Measurements from ENCODE around the gene GATA6. TPM values are rescaled to one million over a fixed set of nuclear protein-coding genes. Genes with fewer than 3 reads are reported as not detected.

Gene GATA6
- polyA plus RNA-seq, 1 of the 3 experiments (the other 2 are of a cell fraction), result not detected

DNA sequence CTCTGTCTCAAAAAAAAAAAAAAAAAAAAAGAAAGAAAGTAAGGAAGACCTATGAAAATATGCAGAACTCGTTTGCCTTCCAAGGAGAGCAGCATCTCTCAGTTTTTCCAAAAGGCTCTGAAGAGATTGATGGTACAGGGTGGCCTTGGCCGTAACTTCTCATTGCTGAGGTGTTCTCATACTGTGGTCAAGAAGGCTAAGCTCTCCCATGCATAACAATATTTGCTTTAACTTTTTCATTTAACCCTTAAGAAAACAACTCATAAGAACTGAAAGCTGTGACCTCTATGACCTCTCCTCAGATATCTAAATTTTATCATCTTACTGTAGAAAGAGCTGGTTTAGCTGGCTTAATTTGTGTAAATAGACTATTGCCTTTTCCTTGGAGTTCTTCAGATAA is 37.1 kb upstream of the GATA6 start:
- POLR2A ChIA-PET, result no interaction called here
- H3K9me2 ChIP-seq, result no peaks in the 10 kb centered on the region
- H4K20me1 ChIP-seq (ENCODE audit: insufficient read depth), result no peaks in the 10 kb centered on the region
- H3K27me3 ChIP-seq (ENCODE audit: insufficient read depth), result peaks cover 11% of the 10 kb centered on the region
- TF ChIP-seq, protein P1, sequence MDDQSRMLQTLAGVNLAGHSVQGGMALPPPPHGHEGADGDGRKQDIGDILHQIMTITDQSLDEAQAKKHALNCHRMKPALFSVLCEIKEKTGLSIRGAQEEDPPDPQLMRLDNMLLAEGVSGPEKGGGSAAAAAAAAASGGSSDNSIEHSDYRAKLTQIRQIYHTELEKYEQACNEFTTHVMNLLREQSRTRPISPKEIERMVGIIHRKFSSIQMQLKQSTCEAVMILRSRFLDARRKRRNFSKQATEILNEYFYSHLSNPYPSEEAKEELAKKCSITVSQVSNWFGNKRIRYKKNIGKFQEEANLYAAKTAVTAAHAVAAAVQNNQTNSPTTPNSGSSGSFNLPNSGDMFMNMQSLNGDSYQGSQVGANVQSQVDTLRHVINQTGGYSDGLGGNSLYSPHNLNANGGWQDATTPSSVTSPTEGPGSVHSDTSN (IDR thresholded peaks at IDR 0.05), result no peak
- TF ChIP-seq, protein P2, sequence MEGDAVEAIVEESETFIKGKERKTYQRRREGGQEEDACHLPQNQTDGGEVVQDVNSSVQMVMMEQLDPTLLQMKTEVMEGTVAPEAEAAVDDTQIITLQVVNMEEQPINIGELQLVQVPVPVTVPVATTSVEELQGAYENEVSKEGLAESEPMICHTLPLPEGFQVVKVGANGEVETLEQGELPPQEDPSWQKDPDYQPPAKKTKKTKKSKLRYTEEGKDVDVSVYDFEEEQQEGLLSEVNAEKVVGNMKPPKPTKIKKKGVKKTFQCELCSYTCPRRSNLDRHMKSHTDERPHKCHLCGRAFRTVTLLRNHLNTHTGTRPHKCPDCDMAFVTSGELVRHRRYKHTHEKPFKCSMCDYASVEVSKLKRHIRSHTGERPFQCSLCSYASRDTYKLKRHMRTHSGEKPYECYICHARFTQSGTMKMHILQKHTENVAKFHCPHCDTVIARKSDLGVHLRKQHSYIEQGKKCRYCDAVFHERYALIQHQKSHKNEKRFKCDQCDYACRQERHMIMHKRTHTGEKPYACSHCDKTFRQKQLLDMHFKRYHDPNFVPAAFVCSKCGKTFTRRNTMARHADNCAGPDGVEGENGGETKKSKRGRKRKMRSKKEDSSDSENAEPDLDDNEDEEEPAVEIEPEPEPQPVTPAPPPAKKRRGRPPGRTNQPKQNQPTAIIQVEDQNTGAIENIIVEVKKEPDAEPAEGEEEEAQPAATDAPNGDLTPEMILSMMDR (IDR thresholded peaks at IDR 0.05), result no peak
- TF ChIP-seq TEAD4 (IDR thresholded peaks at IDR 0.05; ENCODE audit: borderline replicate concordance, insufficient read depth) (no peak), NFIC (IDR thresholded peaks at IDR 0.05; ENCODE audit: borderline replicate concordance) (no peak), MEF2A (IDR thresholded peaks at IDR 0.05; ENCODE audit: borderline replicate concordance, low read depth) (no peak), SIN3A (IDR thresholded peaks at IDR 0.05; ENCODE audit: borderline replicate concordance, low read depth, low read length) (no peak), POLR2AphosphoS5 (IDR thresholded peaks at IDR 0.05; ENCODE audit: low read depth, low read length) (no peak), IRF3 (IDR thresholded peaks at IDR 0.05; ENCODE audit: low read depth, low read length) (no peak), YY1 (IDR thresholded peaks at IDR 0.05; ENCODE audit: low read depth) (no peak), FOXJ3 (CRISPR knock-in tag; IDR thresholded peaks at IDR 0.05) (no peak), FOXM1 (IDR thresholded peaks at IDR 0.05; ENCODE audit: low read depth) (no peak), RXRA (IDR thresholded peaks at IDR 0.05; ENCODE audit: borderline replicate concordance, low read depth) (no peak), RCOR1 (IDR thresholded peaks at IDR 0.05; ENCODE audit: low read length) (no peak), GABPA (IDR thresholded peaks at IDR 0.05; ENCODE audit: low read depth) (no peak), NRF1 (IDR thresholded peaks at IDR 0.05; ENCODE audit: low read depth, low read length) (no peak), RFX5 (IDR thresholded peaks at IDR 0.05; ENCODE audit: low read length) (no peak)
- TF ChIP-seq, protein P3, sequence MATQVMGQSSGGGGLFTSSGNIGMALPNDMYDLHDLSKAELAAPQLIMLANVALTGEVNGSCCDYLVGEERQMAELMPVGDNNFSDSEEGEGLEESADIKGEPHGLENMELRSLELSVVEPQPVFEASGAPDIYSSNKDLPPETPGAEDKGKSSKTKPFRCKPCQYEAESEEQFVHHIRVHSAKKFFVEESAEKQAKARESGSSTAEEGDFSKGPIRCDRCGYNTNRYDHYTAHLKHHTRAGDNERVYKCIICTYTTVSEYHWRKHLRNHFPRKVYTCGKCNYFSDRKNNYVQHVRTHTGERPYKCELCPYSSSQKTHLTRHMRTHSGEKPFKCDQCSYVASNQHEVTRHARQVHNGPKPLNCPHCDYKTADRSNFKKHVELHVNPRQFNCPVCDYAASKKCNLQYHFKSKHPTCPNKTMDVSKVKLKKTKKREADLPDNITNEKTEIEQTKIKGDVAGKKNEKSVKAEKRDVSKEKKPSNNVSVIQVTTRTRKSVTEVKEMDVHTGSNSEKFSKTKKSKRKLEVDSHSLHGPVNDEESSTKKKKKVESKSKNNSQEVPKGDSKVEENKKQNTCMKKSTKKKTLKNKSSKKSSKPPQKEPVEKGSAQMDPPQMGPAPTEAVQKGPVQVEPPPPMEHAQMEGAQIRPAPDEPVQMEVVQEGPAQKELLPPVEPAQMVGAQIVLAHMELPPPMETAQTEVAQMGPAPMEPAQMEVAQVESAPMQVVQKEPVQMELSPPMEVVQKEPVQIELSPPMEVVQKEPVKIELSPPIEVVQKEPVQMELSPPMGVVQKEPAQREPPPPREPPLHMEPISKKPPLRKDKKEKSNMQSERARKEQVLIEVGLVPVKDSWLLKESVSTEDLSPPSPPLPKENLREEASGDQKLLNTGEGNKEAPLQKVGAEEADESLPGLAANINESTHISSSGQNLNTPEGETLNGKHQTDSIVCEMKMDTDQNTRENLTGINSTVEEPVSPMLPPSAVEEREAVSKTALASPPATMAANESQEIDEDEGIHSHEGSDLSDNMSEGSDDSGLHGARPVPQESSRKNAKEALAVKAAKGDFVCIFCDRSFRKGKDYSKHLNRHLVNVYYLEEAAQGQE (IDR thresholded peaks at IDR 0.05; ENCODE audit: low read depth, low read length), result no peak
- TF ChIP-seq, protein P4, sequence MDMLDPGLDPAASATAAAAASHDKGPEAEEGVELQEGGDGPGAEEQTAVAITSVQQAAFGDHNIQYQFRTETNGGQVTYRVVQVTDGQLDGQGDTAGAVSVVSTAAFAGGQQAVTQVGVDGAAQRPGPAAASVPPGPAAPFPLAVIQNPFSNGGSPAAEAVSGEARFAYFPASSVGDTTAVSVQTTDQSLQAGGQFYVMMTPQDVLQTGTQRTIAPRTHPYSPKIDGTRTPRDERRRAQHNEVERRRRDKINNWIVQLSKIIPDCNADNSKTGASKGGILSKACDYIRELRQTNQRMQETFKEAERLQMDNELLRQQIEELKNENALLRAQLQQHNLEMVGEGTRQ (IDR thresholded peaks at IDR 0.05; ENCODE audit: borderline replicate concordance, low read depth, low read length), result no peak
- H3K4me2 ChIP-seq, result no peak overlapping the region
- no peak overlapping the region for H3K9ac ChIP-seq
- H2AFZ ChIP-seq (ENCODE audit: low read depth), result no peak overlapping the region
- no peaks in the 10 kb centered on the region for H3K4me1 ChIP-seq (ENCODE audit: control insufficient read depth in 1 of 2, insufficient read depth in 2 of 2, low read depth in 1 of 2, low read length in 1 of 2)
- 12% methylated on average over 2 of the region's 2 CpGs for WGBS (ENCODE audit: low lambda C conversion rate)
- DNase-seq, result no peak
- CTCF ChIA-PET, result no interaction called here
- no peaks in the 10 kb centered on the region for H3K36me3 ChIP-seq (replicated peaks in 1 of 2; ENCODE audit: control insufficient read depth in 1 of 2, insufficient read depth in 2 of 2, low read length in 1 of 2)
- H3K79me2 ChIP-seq (ENCODE audit: insufficient read depth), result no peaks in the 10 kb centered on the region
- H3K27ac ChIP-seq (ENCODE audit: low read depth in 2 of 2, low read length in 1 of 2), result no peak overlapping the region
- H3K9me3 ChIP-seq, result no peaks in the 10 kb centered on the region
- H3K4me3 ChIP-seq (ENCODE audit: low read depth in 2 of 2, low read length in 1 of 2), result no peak overlapping the region
- H3F3A ChIP-seq (replicated peaks; ENCODE audit: insufficient read depth), result no peaks in the 10 kb centered on the region

All from SK-N-SH (cell line).